ENCODE results near the gene DOHH.

The DOHH gene

DNA sequence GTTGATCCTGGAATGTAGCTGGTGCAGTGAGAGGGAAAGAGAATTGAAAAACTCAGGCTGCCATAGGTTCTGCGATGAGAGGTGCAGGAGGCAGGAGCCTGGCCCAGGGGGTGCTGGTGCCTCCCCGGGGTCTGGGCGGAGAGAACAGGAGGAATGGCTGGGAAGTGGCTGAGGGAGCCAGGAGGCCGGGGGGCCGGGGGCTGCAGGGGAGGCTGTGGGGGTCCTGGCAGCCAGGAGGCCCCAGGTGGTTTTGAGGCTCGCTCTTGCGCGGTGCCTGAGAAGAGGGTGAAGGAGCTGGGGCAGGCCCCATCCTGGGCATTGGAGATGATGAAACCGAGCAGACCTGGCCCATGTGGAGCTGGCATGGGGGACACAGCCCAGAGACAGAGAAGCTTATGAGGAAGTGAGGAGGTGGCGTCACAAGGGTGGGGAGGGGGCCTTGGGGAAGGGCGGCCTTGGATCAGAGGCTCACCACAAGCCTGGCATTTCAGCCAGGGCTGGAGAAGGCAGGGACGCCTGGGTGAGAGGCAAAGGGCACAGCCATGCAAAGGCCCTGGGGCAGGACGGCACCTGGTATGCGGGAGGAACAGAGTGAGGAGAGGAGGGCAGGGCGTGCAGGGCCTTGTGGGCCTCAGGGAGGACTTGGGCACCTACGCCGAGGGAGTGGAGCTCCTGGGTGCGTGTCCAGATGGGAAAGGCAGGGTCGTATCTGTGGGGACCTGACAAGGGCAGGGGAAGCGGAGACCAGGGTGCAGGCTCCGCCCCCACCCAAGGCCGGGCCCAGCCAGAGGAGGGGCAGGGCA, 37.2 kb upstream of the DOHH start:
- Histone ChIP-seq H3K4me2 (ENCODE audit: low read depth, low read length, poor library complexity, severe bottlenecking) (no peak overlapping the region), H3F3A (ENCODE audit: low read depth) (no peaks in the 10 kb centered on the region), H3K4me3 (ENCODE audit: low read length, poor library complexity, severe bottlenecking) (no peak overlapping the region), H3K79me2 (ENCODE audit: insufficient read depth, low read length) (no peaks in the 10 kb centered on the region), H3K4me1 (ENCODE audit: insufficient read depth, low read length, poor library complexity, severe bottlenecking) (no peaks in the 10 kb centered on the region), H3K36me3 (ENCODE audit: insufficient read depth, low read length) (peaks cover 46% of the 10 kb centered on the region; the same call in 1 of the 2 replicates), H4K20me1 (ENCODE audit: insufficient read depth, low read length, poor library complexity, severe bottlenecking) (no peaks in the 10 kb centered on the region), H3K9me2 (replicated peaks; ENCODE audit: low read depth, low read length) (no peaks in the 10 kb centered on the region), H3K27me3 (ENCODE audit: insufficient read depth, low read length, poor library complexity, severe bottlenecking) (no peaks in the 10 kb centered on the region), H2AFZ (ENCODE audit: low read length) (no peak overlapping the region), H3K9ac (ENCODE audit: low read depth, low read length, poor library complexity, severe bottlenecking) (no peak overlapping the region), H3K9me3 (ENCODE audit: insufficient read depth, low read depth, low read length) (no peaks in the 10 kb centered on the region)
- TF ChIP-seq EZH2phosphoT487 (IDR thresholded peaks at IDR 0.05; ENCODE audit: borderline replicate concordance) = no peak
- TF ChIP-seq, protein P1, sequence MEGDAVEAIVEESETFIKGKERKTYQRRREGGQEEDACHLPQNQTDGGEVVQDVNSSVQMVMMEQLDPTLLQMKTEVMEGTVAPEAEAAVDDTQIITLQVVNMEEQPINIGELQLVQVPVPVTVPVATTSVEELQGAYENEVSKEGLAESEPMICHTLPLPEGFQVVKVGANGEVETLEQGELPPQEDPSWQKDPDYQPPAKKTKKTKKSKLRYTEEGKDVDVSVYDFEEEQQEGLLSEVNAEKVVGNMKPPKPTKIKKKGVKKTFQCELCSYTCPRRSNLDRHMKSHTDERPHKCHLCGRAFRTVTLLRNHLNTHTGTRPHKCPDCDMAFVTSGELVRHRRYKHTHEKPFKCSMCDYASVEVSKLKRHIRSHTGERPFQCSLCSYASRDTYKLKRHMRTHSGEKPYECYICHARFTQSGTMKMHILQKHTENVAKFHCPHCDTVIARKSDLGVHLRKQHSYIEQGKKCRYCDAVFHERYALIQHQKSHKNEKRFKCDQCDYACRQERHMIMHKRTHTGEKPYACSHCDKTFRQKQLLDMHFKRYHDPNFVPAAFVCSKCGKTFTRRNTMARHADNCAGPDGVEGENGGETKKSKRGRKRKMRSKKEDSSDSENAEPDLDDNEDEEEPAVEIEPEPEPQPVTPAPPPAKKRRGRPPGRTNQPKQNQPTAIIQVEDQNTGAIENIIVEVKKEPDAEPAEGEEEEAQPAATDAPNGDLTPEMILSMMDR (conservative IDR thresholded peaks at IDR 0.05; ENCODE audit: low read length) = no peak

- Histone ChIP-seq H3K36me3 (ENCODE audit: insufficient read depth, low read length) (peaks cover 52% of the 10 kb centered on the region; the same call in 1 of the 2 replicates), H3K4me1 (ENCODE audit: insufficient read depth, low read length, poor library complexity, severe bottlenecking) (no peaks in the 10 kb centered on the region)
- TF ChIP-seq, protein P1 (conservative IDR thresholded peaks at IDR 0.05; ENCODE audit: low read length) = no peak
- TF ChIP-seq EZH2phosphoT487 (IDR thresholded peaks at IDR 0.05; ENCODE audit: borderline replicate concordance) = no peak
These were observed 36.6 kb upstream of the DOHH start for GRCh38 chr19:3537101-3537437.

DNA sequence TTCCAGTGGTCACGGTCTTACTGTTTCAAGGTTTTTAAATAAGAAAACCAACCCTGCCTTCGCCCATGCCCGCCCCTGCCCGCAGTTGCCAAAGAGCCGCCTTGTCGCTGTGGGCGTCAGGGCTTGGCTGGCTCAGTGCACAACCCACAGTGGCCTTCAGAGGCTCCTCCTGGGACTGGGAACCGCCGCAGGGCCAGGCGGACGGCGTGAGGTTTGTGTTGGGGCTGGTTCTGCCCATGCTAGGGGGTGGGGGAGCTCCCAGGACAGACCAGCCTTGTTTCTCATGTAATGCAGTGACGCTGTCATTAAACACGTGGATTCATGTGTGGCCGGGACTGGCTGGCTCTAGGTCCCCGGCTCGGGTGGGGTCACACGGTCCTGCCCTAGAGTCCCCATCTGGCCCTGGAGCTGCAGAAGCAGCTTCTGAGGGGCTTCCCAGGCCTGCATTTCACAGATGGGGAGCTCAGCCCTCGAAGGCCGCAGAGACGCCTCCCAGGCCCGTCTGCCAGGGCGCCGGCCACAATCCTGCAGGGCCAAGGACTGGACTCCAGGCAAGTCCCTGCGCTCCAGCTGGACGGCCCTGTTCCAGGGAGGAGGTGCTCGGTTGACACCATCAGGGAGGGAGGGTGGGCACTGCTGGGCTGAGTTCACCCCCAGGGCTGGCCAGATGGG, 36.1 kb upstream of the DOHH start:
- no peak overlapping the region for H2AFZ ChIP-seq (ENCODE audit: low read length)
- peaks cover 55% of the 10 kb centered on the region; the same call in 1 of the 2 replicates for H3K36me3 ChIP-seq (ENCODE audit: insufficient read depth, low read length)
- no peak overlapping the region for H3K9ac ChIP-seq (ENCODE audit: low read depth, low read length, poor library complexity, severe bottlenecking)
- no peaks in the 10 kb centered on the region for H3K79me2 ChIP-seq (ENCODE audit: insufficient read depth, low read length)
- H3K4me3 ChIP-seq (ENCODE audit: low read length, poor library complexity, severe bottlenecking) = no peak overlapping the region
- no peaks in the 10 kb centered on the region for H3K9me3 ChIP-seq (ENCODE audit: insufficient read depth, low read depth, low read length)
- TF ChIP-seq EZH2phosphoT487 (IDR thresholded peaks at IDR 0.05; ENCODE audit: borderline replicate concordance) = no peak
- TF ChIP-seq, protein P1 (conservative IDR thresholded peaks at IDR 0.05; ENCODE audit: low read length) = no peak
- no peak overlapping the region for H3K4me2 ChIP-seq (ENCODE audit: low read depth, low read length, poor library complexity, severe bottlenecking)
- no peaks in the 10 kb centered on the region for H3F3A ChIP-seq (ENCODE audit: low read depth)
- H3K4me1 ChIP-seq (ENCODE audit: insufficient read depth, low read length, poor library complexity, severe bottlenecking) = no peaks in the 10 kb centered on the region
- no peaks in the 10 kb centered on the region for H3K9me2 ChIP-seq (replicated peaks; ENCODE audit: low read depth, low read length)
- no peaks in the 10 kb centered on the region for H3K27me3 ChIP-seq (ENCODE audit: insufficient read depth, low read length, poor library complexity, severe bottlenecking)
- no peaks in the 10 kb centered on the region for H4K20me1 ChIP-seq (ENCODE audit: insufficient read depth, low read length, poor library complexity, severe bottlenecking)

More at GRCh38 chr19:3537101-3537437, 36.6 kb upstream of the DOHH start:
- H2AFZ ChIP-seq (ENCODE audit: low read length) = no peak overlapping the region
- H4K20me1 ChIP-seq (ENCODE audit: insufficient read depth, low read length, poor library complexity, severe bottlenecking) = no peaks in the 10 kb centered on the region
- no peaks in the 10 kb centered on the region for H3K27me3 ChIP-seq (ENCODE audit: insufficient read depth, low read length, poor library complexity, severe bottlenecking)
- H3K79me2 ChIP-seq (ENCODE audit: insufficient read depth, low read length) = no peaks in the 10 kb centered on the region
- no peak overlapping the region for H3K4me2 ChIP-seq (ENCODE audit: low read depth, low read length, poor library complexity, severe bottlenecking)
- no peak overlapping the region for H3K4me3 ChIP-seq (ENCODE audit: low read length, poor library complexity, severe bottlenecking)
- no peak overlapping the region for H3K9ac ChIP-seq (ENCODE audit: low read depth, low read length, poor library complexity, severe bottlenecking)
- no peaks in the 10 kb centered on the region for H3K9me3 ChIP-seq (ENCODE audit: insufficient read depth, low read depth, low read length)
- no peaks in the 10 kb centered on the region for H3F3A ChIP-seq (ENCODE audit: low read depth)
- H3K9me2 ChIP-seq (replicated peaks; ENCODE audit: low read depth, low read length) = no peaks in the 10 kb centered on the region
